PFSK-1 (cell line): Measurements from ENCODE around the gene CAMKMT.

Source experiments
- POLR2AphosphoS5 ChIP-seq: IDR thresholded peaks from 2 replicates; pipeline ENCODE4 v1.6.1; 2012; ENCODE audit warnings: low read depth, mild to moderate bottlenecking, control low read depth, low read length, moderate library complexity
- TAF1 ChIP-seq: IDR thresholded peaks from 2 replicates; pipeline ENCODE4 v1.6.1; 2012; ENCODE audit warnings: low read length, control low read depth, borderline replicate concordance; ENCODE audit not compliant: insufficient read depth
- TF ChIP-seq, protein P1 (sequence below), 2 experiments: IDR thresholded peaks; 2 replicates each; pipeline versions ENCODE4 v1.6.1 to v1.8.0; 2011 to 2012; ENCODE audit warnings: low read depth in 2 of 2, low read length in 2 of 2, control low read depth in 1 of 2, inconsistent platforms in 1 of 2, mild to moderate bottlenecking in 1 of 2, moderate library complexity in 1 of 2; ENCODE audit not compliant: insufficient read depth in 1 of 2

DNA sequence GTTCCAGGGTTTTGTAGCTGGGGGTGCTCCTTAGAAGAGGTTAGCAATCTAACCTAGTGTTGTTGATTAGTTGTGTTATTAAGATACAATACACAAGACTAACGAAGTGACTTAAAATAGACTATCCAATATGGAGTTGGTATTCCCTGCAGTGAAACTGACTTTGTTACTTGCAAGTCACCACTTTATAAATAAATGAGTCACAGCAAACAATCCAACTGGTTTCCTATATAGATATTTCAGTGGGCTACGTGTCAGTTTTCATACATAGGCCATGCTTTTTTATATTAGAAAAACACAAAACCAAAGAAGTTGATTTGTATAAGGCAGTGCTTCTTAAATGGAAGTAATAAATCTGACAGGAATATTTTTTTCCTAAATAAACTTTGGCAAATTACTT is 274.0 kb downstream of the CAMKMT start:
- TF ChIP-seq, protein P1, sequence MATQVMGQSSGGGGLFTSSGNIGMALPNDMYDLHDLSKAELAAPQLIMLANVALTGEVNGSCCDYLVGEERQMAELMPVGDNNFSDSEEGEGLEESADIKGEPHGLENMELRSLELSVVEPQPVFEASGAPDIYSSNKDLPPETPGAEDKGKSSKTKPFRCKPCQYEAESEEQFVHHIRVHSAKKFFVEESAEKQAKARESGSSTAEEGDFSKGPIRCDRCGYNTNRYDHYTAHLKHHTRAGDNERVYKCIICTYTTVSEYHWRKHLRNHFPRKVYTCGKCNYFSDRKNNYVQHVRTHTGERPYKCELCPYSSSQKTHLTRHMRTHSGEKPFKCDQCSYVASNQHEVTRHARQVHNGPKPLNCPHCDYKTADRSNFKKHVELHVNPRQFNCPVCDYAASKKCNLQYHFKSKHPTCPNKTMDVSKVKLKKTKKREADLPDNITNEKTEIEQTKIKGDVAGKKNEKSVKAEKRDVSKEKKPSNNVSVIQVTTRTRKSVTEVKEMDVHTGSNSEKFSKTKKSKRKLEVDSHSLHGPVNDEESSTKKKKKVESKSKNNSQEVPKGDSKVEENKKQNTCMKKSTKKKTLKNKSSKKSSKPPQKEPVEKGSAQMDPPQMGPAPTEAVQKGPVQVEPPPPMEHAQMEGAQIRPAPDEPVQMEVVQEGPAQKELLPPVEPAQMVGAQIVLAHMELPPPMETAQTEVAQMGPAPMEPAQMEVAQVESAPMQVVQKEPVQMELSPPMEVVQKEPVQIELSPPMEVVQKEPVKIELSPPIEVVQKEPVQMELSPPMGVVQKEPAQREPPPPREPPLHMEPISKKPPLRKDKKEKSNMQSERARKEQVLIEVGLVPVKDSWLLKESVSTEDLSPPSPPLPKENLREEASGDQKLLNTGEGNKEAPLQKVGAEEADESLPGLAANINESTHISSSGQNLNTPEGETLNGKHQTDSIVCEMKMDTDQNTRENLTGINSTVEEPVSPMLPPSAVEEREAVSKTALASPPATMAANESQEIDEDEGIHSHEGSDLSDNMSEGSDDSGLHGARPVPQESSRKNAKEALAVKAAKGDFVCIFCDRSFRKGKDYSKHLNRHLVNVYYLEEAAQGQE (IDR thresholded peaks at IDR 0.05; ENCODE audit: insufficient read depth in 1 of 2, low read depth in 2 of 2, low read length in 2 of 2): no peak
- no peak for TF ChIP-seq TAF1
- TF ChIP-seq POLR2AphosphoS5: no peak
